Astrocyte of the cerebellum (primary cell): ENCODE measurements around the gene SLC29A1.

Source experiments
- DNase-seq: peaks from one replicate; pipeline ENCODE4 v3.0.0-alpha.2; 2011; ENCODE audit warnings: low read depth
- H3K4me3 ChIP-seq: 2 replicates; pipeline ENCODE4 v1.5.1; 2011; ENCODE audit warnings: mild to moderate bottlenecking, low read depth, low read length, moderate library complexity
- CTCF ChIP-seq: IDR thresholded peaks from 2 replicates; pipeline ENCODE4 v1.5.1; 2012; ENCODE audit warnings: low read length, low read depth, moderate library complexity, mild to moderate bottlenecking; ENCODE audit errors: missing control alignments
- in situ Hi-C: cut with HindIII; loops from 2 replicates; pipeline ENCODE4 v1.10.0; 2017; ENCODE audit warnings: low sequenced_read_pairs

SLC29A1 gene

GRCh38 chr6:44269921-44270525, 46.6 kb downstream of the SLC29A1 start, which contains the start of gene TMEM151B:
TMEM151B (plus strand) TSS chr6:44270450; CDS start chr6:44270743, 293 bp downstream.
- peak within 1 kb of the TSS; percentile 17 for H3K4me3 ChIP-seq
- no peak for DNase-seq
- in situ Hi-C loops, result no loop called here
- no peak for TF ChIP-seq CTCF

GRCh38 chr6:44270526-44271405, 47.4 kb downstream of the SLC29A1 start:
- peak overlapping the region; percentile 17 for H3K4me3 ChIP-seq
- DNase-seq, result no peak
- no peak for TF ChIP-seq CTCF
- in situ Hi-C loops, result no loop called here

GRCh38 chr6:44271406-44271723, 48.0 kb downstream of the SLC29A1 start:
- in situ Hi-C loops, result no loop called here
- no peak overlapping the region for H3K4me3 ChIP-seq

GRCh38 chr6:44271914-44272313, 48.5 kb downstream of the SLC29A1 start:
- no peak for DNase-seq
- no peak for TF ChIP-seq CTCF
- H3K4me3 ChIP-seq, result no peak overlapping the region
- in situ Hi-C loops, result no loop called here

More at GRCh38 chr6:44271406-44271723, 48.0 kb downstream of the SLC29A1 start:
- TF ChIP-seq CTCF, result no peak
- DNase-seq, result no peak

GRCh38 chr6:44272529-44272928, 49.1 kb downstream of the SLC29A1 start:
- no peak for TF ChIP-seq CTCF
- no peak overlapping the region for H3K4me3 ChIP-seq
- no peak for DNase-seq
- in situ Hi-C loops, result no loop called here

- H3K4me3 ChIP-seq, result no peak overlapping the region
- in situ Hi-C loops, result no loop called here
- DNase-seq, result no peak
- no peak for TF ChIP-seq CTCF
Measured at GRCh38 chr6:44272999-44273566, 49.7 kb downstream of the SLC29A1 start.
